Measurements from ENCODE around the gene ASB3.
A peak's percentile ranks its signal among the peaks of the same experiment; 100 is the strongest.
"Not testable (repeated sequence)": the region's sequence is repeated elsewhere in the genome, so short reads cannot be mapped to it uniquely, and the experiment has no call there.

Gene ASB3

DNA sequence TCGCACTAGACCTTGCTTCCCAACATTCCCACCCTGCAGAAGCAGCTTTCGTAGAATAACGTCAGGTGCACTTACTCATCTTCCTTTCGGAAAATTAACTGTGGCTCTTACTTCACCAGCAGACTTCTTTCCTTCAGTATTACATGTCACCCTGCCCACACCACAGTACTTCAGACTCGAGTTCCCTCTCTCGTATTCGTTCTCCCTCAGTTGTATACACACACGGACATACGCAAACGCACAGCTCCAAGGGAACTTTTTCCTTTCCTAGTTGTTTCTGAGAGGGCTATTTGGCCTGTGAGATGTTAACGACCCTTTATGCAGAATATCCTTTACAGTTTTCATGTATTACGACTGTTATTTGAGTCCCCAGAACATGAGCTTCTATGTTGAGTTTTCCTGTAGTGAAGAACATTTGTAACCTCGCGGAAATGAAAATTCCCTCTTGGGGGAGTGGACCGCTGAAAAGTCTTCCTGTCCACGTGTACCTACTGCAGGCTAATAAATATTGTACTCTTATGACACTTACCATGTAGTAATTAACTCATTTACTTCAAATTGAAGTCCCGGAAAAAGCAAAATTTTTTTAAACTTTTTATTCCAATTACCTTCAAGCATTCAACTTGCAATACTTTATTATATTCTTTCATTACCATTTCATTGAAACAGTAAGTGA is 999 bp upstream of the ASB3 start:
- peak; percentile 25 for DNase-seq (ENCODE audit: low spot score)

DNA sequence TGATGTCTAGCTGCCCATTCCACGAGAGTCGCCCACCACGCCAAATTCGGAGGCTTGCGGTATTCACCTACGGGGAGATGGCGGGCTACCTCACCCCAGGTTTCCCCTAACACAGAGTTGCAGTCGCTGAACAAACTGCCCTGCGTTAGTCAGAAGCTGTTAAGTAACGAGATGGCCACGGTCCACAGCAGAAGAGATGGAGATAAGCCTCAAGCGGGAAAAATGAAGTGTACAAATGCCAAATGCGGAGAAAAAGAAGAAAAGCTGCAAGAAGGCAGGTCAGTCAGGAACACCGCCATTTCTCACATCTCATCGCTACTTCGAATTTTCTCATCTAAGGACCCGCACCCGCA is 425 bp downstream of the ASB3 start:
- DNase-seq (ENCODE audit: low spot score): peak; percentile 42

DNA sequence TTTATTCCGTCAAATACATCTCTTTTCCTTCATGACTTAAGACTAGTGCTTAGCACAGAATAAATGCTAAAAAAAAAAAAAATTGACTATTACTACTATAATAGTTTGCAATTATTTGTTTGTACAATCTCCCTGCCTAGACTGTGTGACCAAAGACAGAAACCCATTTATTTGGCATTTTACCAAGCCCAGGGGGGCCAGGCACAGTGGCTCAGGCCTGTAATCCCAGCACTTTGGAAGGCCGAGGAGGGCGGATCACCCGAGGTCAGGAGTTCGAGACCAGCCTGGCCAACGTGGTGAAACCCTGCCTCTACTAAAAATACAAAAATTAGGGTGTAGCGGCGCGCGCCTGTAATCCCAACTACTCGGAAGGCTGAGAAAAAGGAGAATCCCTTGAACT is 1.4 kb downstream of the ASB3 start:
- DNase-seq (ENCODE audit: low spot score): no peak

DNA sequence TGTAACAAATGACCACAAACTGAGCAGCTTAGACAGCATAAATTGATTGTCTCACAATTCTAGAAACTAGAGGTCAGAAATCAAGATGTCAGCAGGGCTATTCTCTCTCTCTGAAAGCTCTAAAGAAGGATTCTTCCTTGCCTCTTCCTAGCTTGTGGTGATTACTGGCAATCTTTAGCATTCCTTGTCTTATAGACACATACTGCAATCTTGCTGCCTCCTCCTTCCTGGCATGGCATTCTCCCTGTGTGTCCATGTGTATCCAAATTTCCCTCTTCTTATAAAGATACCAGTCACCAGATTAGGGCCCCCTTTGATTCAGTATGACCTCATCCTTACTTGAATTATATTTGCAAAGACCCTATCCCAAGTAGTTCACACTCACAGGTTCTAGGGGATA is 2.3 kb downstream of the ASB3 start:
- peak; percentile 10 for DNase-seq (ENCODE audit: low spot score)

DNA sequence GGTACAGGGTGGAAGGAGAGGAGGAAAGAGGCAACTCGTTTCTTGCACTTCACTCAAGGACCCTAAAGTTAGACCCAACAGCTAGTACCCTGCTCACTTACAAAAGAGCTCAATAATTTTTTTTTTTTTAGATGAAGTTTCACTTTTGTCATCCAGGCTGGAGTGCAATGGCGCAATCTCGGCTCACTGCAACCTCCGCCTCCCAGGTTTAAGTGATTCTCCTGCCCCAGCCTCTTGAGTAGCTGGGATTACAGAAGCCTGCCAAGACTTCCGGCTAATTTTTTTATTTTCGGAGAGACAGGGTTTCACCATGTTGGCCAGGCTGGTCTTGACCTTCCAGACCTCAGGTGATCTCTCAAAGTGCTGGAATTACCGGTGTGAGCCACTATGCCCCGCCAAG is 4.1 kb downstream of the ASB3 start:
- no peak for DNase-seq (ENCODE audit: low spot score)

DNA sequence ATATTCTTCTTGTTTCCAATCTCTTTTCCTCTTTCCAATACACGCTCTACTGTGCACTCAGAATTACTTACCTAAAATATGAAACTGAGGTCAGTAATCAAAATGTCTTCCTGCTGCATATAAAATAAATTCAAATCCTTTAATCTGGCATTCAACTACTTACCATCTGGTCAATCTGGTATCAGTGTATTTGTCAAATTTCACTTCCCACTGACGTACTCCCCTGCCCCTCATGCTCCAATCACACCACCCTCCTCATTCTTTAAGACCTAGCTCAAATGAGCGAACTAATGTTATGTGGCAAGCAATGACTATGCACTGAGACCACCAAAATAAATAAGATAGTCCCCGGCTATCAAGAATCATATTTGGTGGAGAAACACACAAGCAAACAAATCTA is 6.7 kb downstream of the ASB3 start:
- no peak for DNase-seq (ENCODE audit: low spot score)

DNA sequence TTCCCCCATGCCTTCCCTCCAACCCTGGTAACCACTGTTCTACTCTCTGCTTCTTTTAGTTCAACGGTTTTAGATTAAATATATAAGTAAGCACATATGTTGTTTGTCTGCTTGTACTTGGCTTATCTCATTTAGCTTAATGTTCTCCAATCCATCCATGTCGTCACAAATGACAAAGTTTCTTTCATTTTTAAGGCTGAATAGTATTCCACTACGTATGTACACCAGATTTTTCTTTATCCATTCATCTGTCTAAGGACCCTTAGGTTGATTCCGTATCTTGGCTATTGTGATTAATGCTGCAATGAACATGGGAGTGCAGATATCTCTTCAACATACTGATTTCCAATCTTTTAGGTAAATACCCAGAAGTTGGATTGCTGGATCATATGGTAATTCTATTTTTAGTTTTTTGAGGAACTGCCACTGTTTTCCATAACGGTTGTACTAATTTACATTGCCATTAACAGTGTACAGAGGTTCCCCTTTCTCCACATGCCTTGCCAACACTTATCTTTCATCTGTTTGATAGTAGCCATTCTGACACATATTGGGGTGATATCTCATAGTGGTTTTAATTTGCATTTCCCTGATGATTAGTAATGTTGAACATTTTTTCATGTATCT is 8.1 kb downstream of the ASB3 start:
- DNase-seq (ENCODE audit: low spot score): no peak

DNA sequence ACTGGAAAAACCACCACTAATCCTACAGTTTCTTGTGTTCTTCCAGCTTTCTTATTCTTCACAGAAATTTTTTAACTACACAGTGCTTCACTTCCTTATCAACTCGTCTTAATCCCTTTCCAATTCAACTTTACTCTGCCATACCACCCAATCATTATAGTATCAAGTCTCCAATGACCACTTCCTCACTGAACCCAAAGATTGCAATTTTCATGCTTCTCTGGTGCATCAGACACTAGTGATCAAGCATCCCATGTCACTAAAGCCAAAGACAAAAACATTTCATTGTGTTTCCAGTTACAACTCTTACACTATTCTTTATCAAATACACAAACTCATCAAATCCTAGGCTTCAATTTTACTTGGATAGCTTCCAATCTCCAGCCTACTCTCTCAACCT is 9.6 kb downstream of the ASB3 start:
- no peak for DNase-seq (ENCODE audit: low spot score)

DNA sequence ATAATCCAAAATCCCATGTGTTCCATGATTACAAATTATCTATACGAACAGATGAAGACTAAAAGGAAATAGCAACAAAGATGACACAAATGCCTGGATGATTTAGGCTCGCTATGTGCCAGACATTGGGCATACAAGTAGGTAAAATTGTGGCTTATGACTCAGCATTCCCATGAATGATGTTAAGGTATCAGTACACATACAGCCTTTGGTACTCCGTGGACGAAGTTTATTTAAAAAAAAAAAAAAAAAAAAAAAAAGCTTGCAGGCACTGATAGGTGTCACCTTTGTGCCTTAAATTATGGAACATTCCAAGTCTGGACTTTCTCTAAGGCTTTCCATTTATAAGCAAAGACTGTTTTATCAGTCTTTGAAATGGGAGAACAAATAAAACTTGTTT is 16.5 kb downstream of the ASB3 start:
- no peak for DNase-seq (ENCODE audit: low spot score)

DNA sequence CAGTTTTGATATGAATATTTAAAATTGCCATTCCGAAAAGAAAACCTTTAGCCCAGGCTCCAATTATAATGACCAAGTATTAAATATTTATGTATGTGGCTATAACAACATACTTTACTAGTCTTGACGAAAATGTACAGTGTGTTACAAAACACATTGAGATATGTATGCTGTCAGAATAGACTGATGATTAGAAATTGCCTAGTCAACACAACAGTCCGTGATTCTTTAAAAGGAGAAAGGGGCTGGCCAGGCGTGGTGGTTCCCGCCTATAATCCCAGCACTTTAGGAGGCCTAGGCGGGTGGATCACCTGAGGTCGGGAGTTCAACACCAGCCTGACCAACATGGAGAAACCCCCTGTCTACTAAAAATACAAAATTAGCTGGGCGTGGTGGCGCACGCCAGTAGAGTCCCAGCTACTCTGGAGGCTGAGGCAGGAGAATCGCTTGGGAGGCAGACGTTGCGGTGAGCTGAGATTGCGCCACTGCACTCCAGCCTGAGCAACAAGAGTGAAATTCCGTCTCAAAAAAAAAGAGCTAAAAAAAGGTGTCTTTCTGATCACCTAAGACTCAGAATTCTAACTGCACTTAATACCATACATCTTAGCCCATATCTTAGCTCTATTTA is 17.3 kb downstream of the ASB3 start:
- no peak for DNase-seq (ENCODE audit: low spot score)

DNA sequence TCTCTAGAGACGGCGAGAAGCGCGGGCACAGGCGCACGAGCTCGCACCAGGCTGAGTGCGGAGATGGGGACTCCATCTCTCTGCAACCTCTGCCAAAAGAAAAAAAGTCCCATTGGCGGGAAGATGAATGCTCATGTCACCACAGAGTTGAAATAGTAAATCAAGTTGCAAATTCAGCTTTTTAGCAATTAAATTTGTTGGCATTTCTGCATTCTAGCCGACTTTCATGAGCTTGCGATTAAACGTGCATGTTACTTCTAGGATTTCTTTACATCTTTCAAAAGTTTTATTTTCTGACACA is 18.6 kb downstream of the ASB3 start:
- no peak for DNase-seq (ENCODE audit: low spot score)

DNA sequence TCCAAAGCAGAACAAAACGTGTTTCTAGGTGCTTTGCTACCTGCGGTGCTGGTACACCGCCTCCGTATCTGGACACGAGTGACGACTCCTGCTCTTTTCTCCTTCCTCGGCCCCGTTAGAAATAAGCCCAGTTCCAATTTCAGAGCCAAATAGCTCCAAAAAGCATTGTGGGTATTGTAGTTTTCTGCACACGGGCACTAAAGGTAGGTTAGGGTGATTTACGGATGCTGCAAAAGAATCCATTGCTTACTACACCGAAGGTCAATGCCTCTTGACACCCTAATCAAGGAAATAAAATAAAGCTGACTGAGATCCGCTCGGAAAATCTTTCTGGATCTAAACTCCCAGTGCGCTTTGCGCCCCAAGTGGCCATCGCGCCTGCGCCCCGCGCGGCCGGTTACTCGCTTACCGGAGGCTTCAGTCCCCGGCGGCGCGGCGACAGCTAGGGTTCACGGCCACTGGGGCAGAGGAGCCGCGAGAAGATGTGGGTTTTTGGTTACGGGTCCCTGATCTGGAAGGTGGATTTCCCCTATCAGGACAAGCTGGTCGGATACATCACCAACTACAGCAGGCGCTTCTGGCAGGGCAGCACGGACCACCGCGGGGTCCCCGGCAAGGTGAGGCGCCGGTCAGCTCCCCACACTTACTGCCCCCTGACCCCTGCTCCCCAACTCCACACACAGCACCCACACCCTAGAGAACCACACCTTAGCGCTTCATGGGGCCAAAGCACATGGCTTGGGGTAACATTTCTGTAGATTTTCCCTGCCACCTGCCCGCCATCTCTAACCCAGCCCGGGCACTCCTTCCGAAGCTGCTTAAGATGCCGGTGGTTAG is 19.1 kb downstream of the ASB3 start, which contains the start of gene CHAC2:
Gene CHAC2 (plus strand): TSS at position 400 of the 837 bp plus-strand sequence. CDS start 83 bp downstream, at position 483.
- peak; percentile 91 for DNase-seq (ENCODE audit: low spot score)

DNA sequence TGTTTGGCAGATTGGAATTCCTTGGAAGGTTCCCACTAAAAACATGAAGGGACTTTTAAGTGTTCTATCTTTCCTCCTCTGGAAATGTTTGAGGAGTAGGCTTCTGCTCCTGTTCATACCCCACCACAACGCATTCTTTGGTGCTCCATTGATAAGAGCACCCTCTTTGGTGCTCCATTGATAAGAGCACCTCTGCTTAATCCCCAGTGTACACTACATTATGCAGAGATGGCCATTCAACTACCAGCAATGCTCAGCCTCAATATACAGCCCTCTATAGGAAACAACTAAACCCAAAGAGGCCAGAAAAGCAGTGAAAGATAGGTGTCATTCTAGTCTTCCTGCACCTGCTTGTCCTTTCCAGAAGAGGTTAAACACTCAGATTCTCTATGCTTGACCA is 21.0 kb downstream of the ASB3 start:
- no peak for DNase-seq (ENCODE audit: low spot score)

DNA sequence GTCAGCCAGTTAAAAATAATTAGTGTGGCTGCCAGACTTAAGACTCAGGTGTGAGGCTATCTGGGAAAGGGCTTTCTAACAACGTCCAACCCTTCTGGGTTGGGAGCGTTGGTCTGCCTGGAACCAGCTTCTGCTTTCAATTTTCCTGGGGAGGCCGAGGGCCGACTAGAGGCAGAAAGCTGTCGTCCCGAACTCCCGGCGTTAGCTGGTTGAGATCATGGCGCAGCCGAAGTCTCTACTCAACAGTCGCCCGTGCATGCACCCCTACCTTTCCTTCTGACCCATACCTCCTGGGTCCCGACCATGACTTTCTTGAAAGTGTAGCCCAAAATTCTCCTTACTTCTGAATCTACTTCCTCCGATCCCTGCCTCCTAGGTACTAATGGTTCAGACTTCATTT is 29.5 kb downstream of the ASB3 start:
- DNase-seq (ENCODE audit: low spot score): not testable (repeated sequence)

DNA sequence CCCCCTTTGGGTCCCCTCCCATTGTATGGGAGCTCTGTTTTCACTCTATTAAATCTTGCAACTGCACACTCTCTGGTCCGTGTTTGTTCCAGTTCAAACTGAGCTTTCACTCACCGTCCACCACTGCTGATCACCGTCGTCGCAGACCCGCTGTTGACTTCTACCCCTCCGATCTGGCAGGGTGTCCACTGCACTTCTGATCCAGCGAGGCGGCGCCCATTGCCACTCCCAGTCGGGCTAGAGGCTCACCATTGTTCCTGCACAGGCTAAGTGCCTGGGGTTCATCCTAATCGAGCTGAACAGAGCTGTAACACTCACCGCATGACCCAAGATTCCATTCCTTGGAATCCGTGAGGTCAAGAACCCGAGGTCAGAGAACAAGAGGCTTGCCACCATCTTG is 30.1 kb downstream of the ASB3 start:
- no peak for DNase-seq (ENCODE audit: low spot score)

DNA sequence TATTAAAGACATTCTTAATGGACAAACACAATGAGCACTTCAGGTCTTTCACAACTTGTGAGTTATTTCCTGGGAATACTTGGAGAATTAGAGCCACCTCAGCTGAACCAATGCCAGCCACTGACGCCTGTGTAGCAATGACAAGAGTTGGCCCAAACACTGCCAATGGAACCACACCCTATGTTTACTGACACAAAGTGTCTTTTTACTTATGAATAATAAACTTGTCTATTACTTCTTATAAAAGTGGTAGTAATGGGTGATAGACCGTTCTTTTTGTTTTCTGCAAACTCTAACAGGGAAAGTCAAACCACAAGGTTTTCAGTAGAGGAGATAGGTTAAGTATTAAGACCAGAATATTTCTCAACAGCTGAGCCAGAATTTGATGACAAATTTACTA is 31.6 kb downstream of the ASB3 start:
- DNase-seq (ENCODE audit: low spot score): peak; percentile 23

DNA sequence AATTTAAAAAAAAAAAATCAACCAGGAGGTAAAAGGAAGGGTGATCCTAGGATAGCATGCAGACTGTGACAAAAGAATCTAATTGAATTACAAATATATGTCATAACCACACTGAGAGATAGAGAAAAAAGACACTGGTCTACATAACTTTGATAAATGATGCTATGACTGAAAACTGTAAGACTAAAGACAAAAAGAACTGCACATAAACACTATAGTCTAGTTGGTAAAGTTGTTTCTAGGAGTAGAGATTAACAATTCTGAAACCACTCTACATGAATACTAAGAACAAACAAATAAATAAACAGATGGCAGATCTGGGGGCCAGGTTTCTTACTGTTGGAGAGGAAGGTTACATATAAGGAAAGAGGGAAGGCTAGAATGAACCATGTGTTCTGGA is 33.7 kb downstream of the ASB3 start:
- DNase-seq (ENCODE audit: low spot score): no peak

DNA sequence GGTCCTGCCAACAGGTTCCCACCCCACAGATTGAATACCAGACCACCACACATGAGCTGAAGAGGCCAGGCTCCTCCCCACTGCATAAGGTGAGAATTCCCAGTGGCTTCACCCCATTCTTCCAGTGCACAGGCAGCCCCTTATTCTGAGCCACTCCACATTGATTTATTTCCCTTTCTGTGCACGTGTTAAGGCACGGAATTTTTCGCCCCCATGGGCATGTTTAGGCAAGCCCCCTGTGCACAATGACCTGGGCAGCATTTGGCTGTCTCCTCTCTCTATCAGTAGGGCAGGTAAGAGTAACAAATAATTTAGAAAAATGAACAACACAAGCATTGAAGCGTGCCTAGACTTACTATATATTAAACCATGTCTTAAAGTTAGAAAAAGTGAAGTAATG is 34.4 kb downstream of the ASB3 start:
- no peak for DNase-seq (ENCODE audit: low spot score)

DNA sequence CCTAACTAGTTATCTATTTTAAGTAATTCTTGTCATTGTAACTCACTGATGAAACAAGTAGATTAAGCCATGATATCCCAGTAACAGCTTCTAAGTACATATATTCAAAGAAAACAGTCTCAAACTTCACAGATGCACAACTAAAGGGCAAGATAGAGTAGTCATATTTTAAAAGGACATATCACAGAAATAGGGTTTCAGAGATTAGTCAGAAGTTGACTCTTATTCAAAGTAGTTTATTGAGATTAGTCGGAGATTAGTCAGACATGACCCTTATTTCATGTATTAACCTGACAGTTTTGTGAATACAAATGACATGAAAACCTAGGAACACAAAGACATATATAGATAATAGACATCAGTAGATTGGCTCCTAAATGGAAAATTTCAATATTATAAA is 35.0 kb downstream of the ASB3 start:
- DNase-seq (ENCODE audit: low spot score): peak; percentile 15

DNA sequence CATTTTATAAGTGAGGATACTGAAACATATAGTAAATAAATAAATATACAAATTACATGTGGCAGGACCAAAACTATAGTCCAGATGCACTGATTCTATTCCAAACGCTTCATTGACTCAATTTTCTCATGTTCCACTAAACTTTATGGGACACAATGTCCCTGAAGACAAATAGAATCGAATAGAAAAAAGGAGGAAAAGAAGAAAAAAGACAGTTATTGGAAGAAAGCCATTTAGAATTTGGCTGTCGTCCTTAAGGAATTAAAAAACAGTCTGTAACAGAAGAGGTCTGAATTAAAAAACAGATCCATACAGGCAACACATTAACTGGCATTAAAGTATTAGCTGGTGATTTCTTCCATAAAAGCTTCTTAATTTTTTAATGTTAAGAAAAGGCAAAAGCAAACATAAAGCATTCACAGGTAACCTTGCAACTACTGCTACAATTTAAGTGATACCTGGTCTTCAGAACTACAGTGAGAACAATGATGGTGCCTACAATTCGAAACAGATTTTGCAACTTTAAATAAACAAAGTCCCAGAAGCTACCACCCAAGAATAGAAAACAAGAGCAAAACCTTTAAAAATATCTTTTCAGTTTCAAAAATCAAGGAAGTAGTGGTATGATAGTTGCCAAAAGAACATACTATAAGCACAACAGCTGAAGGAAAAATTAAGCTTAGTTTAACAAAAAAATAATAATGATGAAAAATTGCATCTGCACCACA is 36.5 kb downstream of the ASB3 start:
- DNase-seq (ENCODE audit: low spot score): no peak

DNA sequence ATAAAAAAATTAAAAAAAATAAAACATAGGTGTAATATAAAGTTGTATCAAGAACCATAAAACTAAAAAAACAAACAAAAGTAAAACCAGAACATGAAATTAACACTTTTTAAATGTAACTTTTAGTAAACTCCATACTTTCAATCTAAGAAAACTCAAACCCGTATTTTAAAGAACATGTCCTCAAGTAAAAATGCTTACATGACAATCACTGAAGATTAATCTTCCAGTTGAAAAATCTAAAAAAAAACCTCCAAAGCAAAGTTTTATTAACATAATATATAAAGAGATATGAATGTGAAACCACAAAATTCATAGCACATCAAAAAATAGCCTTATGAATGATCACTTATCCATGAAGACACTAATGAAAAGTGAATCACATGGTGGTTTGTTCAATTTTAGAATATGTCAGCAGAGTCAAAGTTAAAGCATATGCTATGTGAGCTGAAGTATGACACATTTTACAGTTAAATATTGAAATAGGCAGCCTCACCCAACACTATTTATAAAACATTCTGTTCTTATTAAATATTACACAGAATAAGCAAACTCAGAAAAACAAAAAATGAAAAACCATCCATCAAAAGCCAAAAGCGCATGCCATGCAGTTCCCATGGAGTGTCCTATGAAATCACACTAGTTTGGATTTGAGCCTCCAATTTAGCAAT is 42.2 kb downstream of the ASB3 start:
- DNase-seq (ENCODE audit: low spot score): peak; percentile 9

DNA sequence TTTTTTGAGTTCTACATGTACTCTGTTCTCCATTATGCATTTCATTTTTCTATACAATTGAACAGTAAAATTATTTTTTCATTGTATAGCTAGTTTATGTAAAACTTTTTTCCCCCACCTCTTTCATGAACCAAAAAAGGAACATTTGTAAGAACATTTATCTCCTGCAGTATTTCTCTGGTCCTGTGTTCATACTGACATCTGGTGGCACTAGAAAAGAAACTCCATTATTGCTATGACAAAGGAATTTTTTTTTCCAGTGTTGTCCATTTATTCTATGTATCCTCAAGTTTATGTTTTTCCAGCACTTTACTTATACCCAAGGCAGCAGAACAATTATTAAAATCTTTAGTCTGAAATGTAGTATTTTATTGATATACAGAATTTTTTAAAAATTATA is 46.6 kb downstream of the ASB3 start:
- DNase-seq (ENCODE audit: low spot score): peak; percentile 43
